B cell (primary cell): Measurements from ENCODE around the gene ATP8A2. TPM values are rescaled to one million over a fixed set of nuclear protein-coding genes. Genes with fewer than 3 reads are reported as not detected.

Source experiments
- ATAC-seq: fragments of 200-7000 bp; cut with Tn5 transposase; one replicate; pipeline ENCODE4 v1.10.0; 2021; ENCODE audit warnings: low read depth, mild to moderate bottlenecking, moderate number of reproducible peaks, moderate library complexity
- CTCF ChIA-PET: fragments of 350-600 bp; sonication (Branson Sonifier 250); formaldehyde crosslinking; loops from one replicate; lab custom pipeline; 2021; ENCODE audit warnings: antibody characterized with exemption, inconsistent platforms; lab: Charles Lee
- POLR2A ChIA-PET: fragments of 350-600 bp; sonication (Branson Sonifier 250); formaldehyde crosslinking; loops from one replicate; lab custom pipeline; 2021; ENCODE audit warnings: antibody characterized with exemption; lab: Charles Lee
- DNase-seq: peaks from one replicate; pipeline ENCODE4 v3.0.0; 2013
- H2AFZ ChIP-seq: 2 replicates; pipeline ENCODE4 v1.6.1; 2012; ENCODE audit warnings: mild to moderate bottlenecking, low read depth, low read length; ENCODE audit not compliant: insufficient read depth, poor library complexity, severe bottlenecking
- H3K27ac ChIP-seq, 2 donors: 1 replicate in 1 of 2; 2 replicates in 1 of 2; pipeline ENCODE4 v1.5.1; 2012 to 2013; ENCODE audit warnings: low read length in 2 of 2, mild to moderate bottlenecking in 2 of 2, moderate library complexity in 1 of 2
- H3K27me3 ChIP-seq, 4 experiments: fragments of 200-600 bp in 1 of 4; sonication (generic) in 1 of 4; replicated peaks in 1 of 4; 1 replicate in 2 of 4; 2 replicates in 2 of 4; pipeline versions ENCODE4 v1.6.1 to v1.7.0; 2013 to 2016; ENCODE audit warnings: low read length in 3 of 4, mild to moderate bottlenecking in 2 of 4, mixed read lengths in 1 of 4, moderate library complexity in 1 of 4; ENCODE audit not compliant: insufficient read depth in 4 of 4, control insufficient read depth in 3 of 4; ENCODE audit errors: control extremely low read depth in 1 of 4
- H3K36me3 ChIP-seq, 2 experiments: replicated peaks in 1 of 2; 1 replicate in 1 of 2; 2 replicates in 1 of 2; pipeline versions ENCODE4 v1.6.1 to v1.7.1; 2013; ENCODE audit warnings: low read length in 1 of 2; ENCODE audit not compliant: insufficient read depth in 2 of 2, control insufficient read depth in 1 of 2; ENCODE audit errors: control extremely low read depth in 1 of 2, extremely low read depth in 1 of 2
- H3K4me1 ChIP-seq, 2 donors: fragments of 200-600 bp in 1 of 2; sonication (generic) in 1 of 2; 1 replicate in 1 of 2; 2 replicates in 1 of 2; pipeline versions ENCODE4 v1.5.1 to v1.6.1; 2013 to 2017; ENCODE audit warnings: low read length in 2 of 2; ENCODE audit not compliant: control insufficient read depth in 2 of 2, insufficient read depth in 2 of 2
- H3K4me2 ChIP-seq: replicated peaks from 2 replicates; pipeline ENCODE3; 2012; ENCODE audit warnings: mild to moderate bottlenecking, low read depth, low read length; ENCODE audit not compliant: poor library complexity, severe bottlenecking
- H3K4me3 ChIP-seq, 5 experiments: fragments of 200-600 bp in 1 of 5; sonication (generic) in 1 of 5; 1 replicate in 3 of 5; 2 replicates in 2 of 5; pipeline versions ENCODE4 v1.5.1 to v1.7.0; 2011 to 2016; ENCODE audit warnings: low read length in 4 of 5, mild to moderate bottlenecking in 4 of 5, low read depth in 2 of 5, control low read depth in 1 of 5, moderate library complexity in 1 of 5; ENCODE audit not compliant: insufficient read depth in 1 of 5; ENCODE audit errors: control extremely low read depth in 1 of 5, extremely low read depth in 1 of 5
- H3K79me2 ChIP-seq: fragments of 200-600 bp; sonication (generic); one replicate; pipeline ENCODE4 v1.6.0; 2016; ENCODE audit warnings: low read length; ENCODE audit not compliant: control insufficient read depth, insufficient read depth
- H3K9ac ChIP-seq: fragments of 200-600 bp; sonication (generic); 2 replicates; pipeline ENCODE4 v1.6.1; 2017; ENCODE audit warnings: mild to moderate bottlenecking, low read length, moderate library complexity
- H3K9me3 ChIP-seq, 3 donors: one replicate each; pipeline versions ENCODE4 v1.6.1 to v1.7.1; 2013; ENCODE audit warnings: low read length in 2 of 3; ENCODE audit not compliant: control insufficient read depth in 2 of 3, insufficient read depth in 1 of 3; ENCODE audit errors: control extremely low read depth in 1 of 3
- H4K20me1 ChIP-seq: 2 replicates; pipeline ENCODE4 v1.6.0; 2012; ENCODE audit warnings: mild to moderate bottlenecking, low read length; ENCODE audit not compliant: insufficient read depth, control insufficient read depth, poor library complexity, severe bottlenecking
- H3K27ac Mint-ChIP-seq: one replicate; pipeline ENCODE4 v1.8.0; 2021; ENCODE audit warnings: mixed read lengths
- H3K27me3 Mint-ChIP-seq: one replicate; pipeline ENCODE4 v1.8.0; 2021; ENCODE audit warnings: mixed read lengths
- H3K4me1 Mint-ChIP-seq: one replicate; pipeline ENCODE4 v1.8.0; 2021; ENCODE audit warnings: mixed read lengths
- H3K4me3 Mint-ChIP-seq: one replicate; pipeline ENCODE4 v1.8.0; 2021; ENCODE audit warnings: mixed read lengths
- H3K9me3 Mint-ChIP-seq: one replicate; pipeline ENCODE4 v1.8.0; 2022; ENCODE audit warnings: mixed read lengths; ENCODE audit not compliant: insufficient read depth
- EZH2 ChIP-seq: IDR thresholded peaks from 2 replicates; pipeline ENCODE4 v1.6.1; 2012; ENCODE audit warnings: borderline replicate concordance, low read depth, mild to moderate bottlenecking, moderate library complexity, low read length; ENCODE audit not compliant: insufficient read depth, poor library complexity, severe bottlenecking
- WGBS: methylation state at CpG from one replicate; pipeline ENCODE4 v1.1.5; 2013; ENCODE audit warnings: missing lambda C conversion rate; ENCODE audit not compliant: insufficient coverage; 5-methylcytosine and 5-hydroxymethylcytosine counted together
- intact Hi-C: fragments of 100-400 bp; cut with micrococcal nuclease; formaldehyde crosslinking; loops from one replicate; pipeline ENCODE4 v1.10.0; 2022
- polyA plus RNA-seq: library from polyadenylated mRNA; depleted of rRNA; stranded (reverse); fragments of >200 nt; gene quantifications from 2 replicates; pipeline ENCODE4 v1.2.3, GENCODE V29; 2012
- total RNA-seq, 2 donors: library from RNA; stranded (reverse); fragments of 120-200 nt in 1 of 2; gene quantifications; 1 replicate in 1 of 2; 2 replicates in 1 of 2; pipeline versions ENCODE4 v1.2.3 to v1.2.4, GENCODE V29; 2013 to 2022
- TF ChIP-seq, protein P1 (sequence below): fragments of 200-600 bp; IDR thresholded peaks from one replicate; pipeline ENCODE4 v1.8.0; 2022; ENCODE audit warnings: antibody characterized with exemption, mild to moderate bottlenecking

ATP8A2 gene
- total and polyA plus RNA-seq, 2 donors (not counting 1 experiment from before 2014, with no cell fraction given), result not detected

DNA sequence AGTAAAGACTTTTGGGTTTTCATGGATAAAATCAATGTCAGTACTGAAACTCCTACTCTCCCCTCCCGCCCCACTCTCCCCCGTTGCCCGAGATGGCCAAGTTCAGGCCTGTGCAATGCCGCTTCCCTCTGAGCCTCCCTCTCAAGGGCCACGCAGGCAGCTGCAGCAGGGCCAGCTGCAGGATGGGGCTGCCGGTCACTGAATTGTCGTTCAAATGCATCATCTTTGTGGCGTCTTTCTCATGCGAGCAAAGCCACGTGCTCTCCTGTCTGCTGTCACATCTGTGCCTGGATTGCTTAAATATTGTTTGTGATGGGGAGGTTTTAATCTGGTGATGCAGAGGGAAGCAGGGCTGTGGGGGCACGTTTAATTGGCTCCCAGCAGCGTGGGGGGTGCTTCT lies 653.4 kb downstream of the ATP8A2 start:
- DNase-seq (no peak), ATAC-seq (no peak)
- no peaks in the 10 kb centered on the region for H3K9me3 Mint-ChIP-seq
- H3K9me3 ChIP-seq, result no peaks in the 10 kb centered on the region
- H3K4me1 ChIP-seq, result no peaks in the 10 kb centered on the region
- H3K4me3 Mint-ChIP-seq, result no peak overlapping the region
- H3K79me2 ChIP-seq, result no peaks in the 10 kb centered on the region
- CTCF ChIA-PET, result no interaction called here
- no peak overlapping the region for H3K9ac ChIP-seq
- H2AFZ ChIP-seq, result no peak overlapping the region
- no peak overlapping the region for H3K27ac ChIP-seq
- WGBS, result 91% methylated on average over 12 of the region's 12 CpGs
- no peaks in the 10 kb centered on the region for H4K20me1 ChIP-seq
- no peaks in the 10 kb centered on the region for H3K27me3 ChIP-seq
- H3K27me3 Mint-ChIP-seq, result peaks cover 26% of the 10 kb centered on the region
- no peaks in the 10 kb centered on the region for H3K36me3 ChIP-seq
- H3K4me3 ChIP-seq, result no peak overlapping the region
- no peak overlapping the region for H3K4me2 ChIP-seq
- TF ChIP-seq EZH2, result no peak
- TF ChIP-seq, protein P1, sequence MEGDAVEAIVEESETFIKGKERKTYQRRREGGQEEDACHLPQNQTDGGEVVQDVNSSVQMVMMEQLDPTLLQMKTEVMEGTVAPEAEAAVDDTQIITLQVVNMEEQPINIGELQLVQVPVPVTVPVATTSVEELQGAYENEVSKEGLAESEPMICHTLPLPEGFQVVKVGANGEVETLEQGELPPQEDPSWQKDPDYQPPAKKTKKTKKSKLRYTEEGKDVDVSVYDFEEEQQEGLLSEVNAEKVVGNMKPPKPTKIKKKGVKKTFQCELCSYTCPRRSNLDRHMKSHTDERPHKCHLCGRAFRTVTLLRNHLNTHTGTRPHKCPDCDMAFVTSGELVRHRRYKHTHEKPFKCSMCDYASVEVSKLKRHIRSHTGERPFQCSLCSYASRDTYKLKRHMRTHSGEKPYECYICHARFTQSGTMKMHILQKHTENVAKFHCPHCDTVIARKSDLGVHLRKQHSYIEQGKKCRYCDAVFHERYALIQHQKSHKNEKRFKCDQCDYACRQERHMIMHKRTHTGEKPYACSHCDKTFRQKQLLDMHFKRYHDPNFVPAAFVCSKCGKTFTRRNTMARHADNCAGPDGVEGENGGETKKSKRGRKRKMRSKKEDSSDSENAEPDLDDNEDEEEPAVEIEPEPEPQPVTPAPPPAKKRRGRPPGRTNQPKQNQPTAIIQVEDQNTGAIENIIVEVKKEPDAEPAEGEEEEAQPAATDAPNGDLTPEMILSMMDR, result no peak
- POLR2A ChIA-PET, result no interaction called here
- no peaks in the 10 kb centered on the region for H3K4me1 Mint-ChIP-seq
- H3K27ac Mint-ChIP-seq, result no peak overlapping the region
- intact Hi-C loops, result no loop called here

DNA sequence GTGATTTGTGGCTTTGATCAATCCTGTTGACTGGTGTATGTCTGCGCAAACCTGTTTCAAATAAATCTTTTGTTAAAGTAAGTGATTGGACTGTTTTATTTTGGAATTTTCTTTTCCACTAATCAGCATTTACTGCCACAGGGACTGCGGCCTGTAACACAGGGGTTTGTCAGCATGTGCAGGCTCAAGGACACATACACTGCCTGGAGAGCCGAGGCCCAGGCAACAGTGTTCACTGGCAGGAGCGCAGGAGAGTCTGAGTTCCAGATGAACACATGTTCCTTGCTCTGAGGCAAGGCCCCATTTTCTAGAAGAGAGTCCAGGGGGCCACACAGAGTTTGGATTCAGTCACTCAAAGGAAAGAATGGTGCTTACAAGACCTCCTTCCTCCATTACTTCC lies 654.0 kb downstream of the ATP8A2 start:
- Histone ChIP-seq H3K9ac (no peak overlapping the region), H3K79me2 (no peaks in the 10 kb centered on the region), H4K20me1 (no peaks in the 10 kb centered on the region), H3K4me3 (no peak overlapping the region), H3K27me3 (no peaks in the 10 kb centered on the region), H3K27ac (no peak overlapping the region), H3K36me3 (no peaks in the 10 kb centered on the region), H3K4me1 (no peaks in the 10 kb centered on the region), H3K4me2 (no peak overlapping the region), H2AFZ (no peak overlapping the region), H3K9me3 (peaks cover 0 to 2% (median 0%) of the 10 kb centered on the region in 3 donors)
- TF ChIP-seq, protein P1, result no peak
- TF ChIP-seq EZH2, result no peak
- no peak for DNase-seq
- Mint-ChIP-seq H3K4me1 (no peaks in the 10 kb centered on the region), H3K27ac (no peak overlapping the region), H3K27me3 (peaks cover 20% of the 10 kb centered on the region), H3K4me3 (no peak overlapping the region), H3K9me3 (no peaks in the 10 kb centered on the region)
- ChIA-PET POLR2A (no interaction called here), CTCF (no interaction called here)
- WGBS, result 96% methylated on average over 3 of the region's 4 CpGs
- intact Hi-C loops, result no loop called here
- ATAC-seq, result no peak
